Mesendoderm (in vitro differentiated cells): Measurements from ENCODE around the gene TANC1.
A peak's percentile ranks its signal among the peaks of the same experiment; 100 is the strongest.

ENCODE experiments used
- DNase-seq: peaks from one replicate; pipeline ENCODE4 v3.0.0; 2013
- H2AK5ac ChIP-seq: 2 replicates; pipeline ENCODE4 v1.6.1; 2013; ENCODE audit warnings: low read length, inconsistent platforms
- H2BK120ac ChIP-seq: 2 replicates; pipeline ENCODE4 v1.6.1; 2013; ENCODE audit warnings: low read depth, mild to moderate bottlenecking, low read length, moderate library complexity, mixed read lengths
- H2BK15ac ChIP-seq: replicated peaks from 2 replicates; pipeline ENCODE4 v1.6.1; 2013; ENCODE audit warnings: low read depth, mild to moderate bottlenecking, moderate library complexity
- H2BK5ac ChIP-seq: 2 replicates; pipeline ENCODE4 v1.6.1; 2013; ENCODE audit warnings: low read length, inconsistent platforms
- H3K18ac ChIP-seq: 2 replicates; pipeline ENCODE4 v1.6.1; 2013; ENCODE audit warnings: mild to moderate bottlenecking, low read length, mixed read lengths
- H3K23ac ChIP-seq: one replicate; pipeline ENCODE4 v1.6.1; 2013; ENCODE audit warnings: low read length
- H3K27ac ChIP-seq: 2 replicates; pipeline ENCODE4 v1.5.1; 2013; ENCODE audit warnings: low read depth, mild to moderate bottlenecking, inconsistent platforms, low read length, moderate library complexity
- H3K27me3 ChIP-seq: 2 replicates; pipeline ENCODE4 v1.6.1; 2013; ENCODE audit warnings: low read length, control low read depth, mild to moderate bottlenecking, inconsistent platforms; ENCODE audit not compliant: insufficient read depth, poor library complexity
- H3K36me3 ChIP-seq: 2 replicates; pipeline ENCODE4 v1.6.1; 2013; ENCODE audit warnings: low read length, inconsistent platforms; ENCODE audit not compliant: control insufficient read depth, insufficient read depth
- H3K4ac ChIP-seq: one replicate; pipeline ENCODE4 v1.6.1; 2013; ENCODE audit warnings: low read depth, mild to moderate bottlenecking, low read length, moderate library complexity
- H3K4me1 ChIP-seq: 2 replicates; pipeline ENCODE4 v1.6.1; 2013; ENCODE audit warnings: low read depth, low read length, inconsistent platforms; ENCODE audit not compliant: control insufficient read depth
- H3K4me2 ChIP-seq: 2 replicates; pipeline ENCODE4 v1.6.1; 2013; ENCODE audit warnings: low read length
- H3K4me3 ChIP-seq: 2 replicates; pipeline ENCODE4 v1.5.1; 2013; ENCODE audit warnings: mild to moderate bottlenecking, low read length
- H3K56ac ChIP-seq: one replicate; pipeline ENCODE4 v1.6.1; 2013; ENCODE audit warnings: low read length
- H3K79me1 ChIP-seq: 2 replicates; pipeline ENCODE4 v1.6.1; 2013; ENCODE audit warnings: low read length, inconsistent platforms
- H3K79me2 ChIP-seq: 2 replicates; pipeline ENCODE4 v1.6.1; 2013; ENCODE audit warnings: mild to moderate bottlenecking, low read length; ENCODE audit not compliant: control insufficient read depth, insufficient read depth
- H3K9ac ChIP-seq: 2 replicates; pipeline ENCODE4 v1.6.1; 2013; ENCODE audit warnings: low read length, inconsistent platforms
- H4K5ac ChIP-seq: one replicate; pipeline ENCODE4 v1.6.1; 2013; ENCODE audit warnings: low read length
- H4K8ac ChIP-seq: one replicate; pipeline ENCODE4 v1.6.1; 2013; ENCODE audit warnings: low read depth, mild to moderate bottlenecking, control low read depth, low read length, moderate library complexity
- WGBS: extraction: QIAGEN DNeasy Blood & Tissue Kit; methylation state at CpG from one replicate; pipeline ENCODE4 v1.1.7; 2013; ENCODE audit warnings: low lambda C conversion rate, missing lambda C conversion rate; ENCODE audit not compliant: insufficient coverage; ENCODE audit errors: extremely low coverage; 5-methylcytosine and 5-hydroxymethylcytosine counted together

Gene TANC1

DNA sequence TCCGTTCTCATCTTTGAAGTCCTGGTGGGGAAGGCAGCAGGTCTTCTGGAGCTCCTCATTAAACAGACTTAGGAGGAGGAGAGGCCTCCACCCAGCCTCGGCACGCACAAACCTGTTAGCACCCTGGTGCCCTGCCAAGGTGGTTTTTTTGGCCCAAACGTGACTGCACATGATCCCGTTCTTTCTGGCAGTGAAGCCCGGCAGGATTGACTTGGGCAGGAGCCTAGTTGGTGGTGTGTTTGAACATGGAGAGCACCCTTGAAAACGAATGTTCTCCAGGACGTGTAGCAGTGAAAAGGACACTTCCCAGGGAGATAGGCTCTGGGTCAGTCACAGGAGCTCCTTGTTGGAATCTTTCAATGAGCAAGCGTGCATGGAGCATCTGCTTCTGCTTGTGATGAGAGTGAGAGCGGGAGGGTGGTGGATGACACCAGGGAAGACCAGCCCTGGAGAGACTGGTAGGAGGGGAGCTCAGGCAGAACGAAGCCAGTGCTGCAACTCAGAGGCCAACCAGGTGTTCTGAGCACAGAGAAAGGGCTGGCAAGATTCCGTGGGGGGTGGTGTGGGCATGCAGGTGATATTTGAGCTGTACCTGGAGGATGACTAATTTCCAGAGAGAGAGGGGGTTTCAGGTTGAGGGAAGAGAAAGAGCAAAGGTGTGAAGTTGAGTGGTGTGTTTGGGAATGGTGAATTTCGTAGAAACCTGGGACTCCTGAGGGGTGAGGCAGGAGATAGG, 73.8 kb downstream of the TANC1 start:
- no peak overlapping the region for H2BK15ac ChIP-seq
- DNase-seq: no peak
- H3K4me2 ChIP-seq: no peak overlapping the region
- H3K27ac ChIP-seq: no peak overlapping the region
- no peak overlapping the region for H3K9ac ChIP-seq
- no peak overlapping the region for H2BK5ac ChIP-seq
- no peak overlapping the region for H2AK5ac ChIP-seq
- H4K8ac ChIP-seq: no peak overlapping the region
- no peak overlapping the region for H4K5ac ChIP-seq
- no peaks in the 10 kb centered on the region for H3K79me1 ChIP-seq
- no peaks in the 10 kb centered on the region for H3K27me3 ChIP-seq
- WGBS: no CpG with 5 or more reads among the region's 13 CpGs
- H3K4me1 ChIP-seq: peaks cover 8% of the 10 kb centered on the region
- H2BK120ac ChIP-seq: no peak overlapping the region
- H3K4ac ChIP-seq: no peak overlapping the region
- no peak overlapping the region for H3K56ac ChIP-seq
- no peak overlapping the region for H3K4me3 ChIP-seq
- H3K36me3 ChIP-seq: no peaks in the 10 kb centered on the region
- H3K79me2 ChIP-seq: no peaks in the 10 kb centered on the region
- H3K18ac ChIP-seq: no peak overlapping the region
- no peak overlapping the region for H3K23ac ChIP-seq

DNA sequence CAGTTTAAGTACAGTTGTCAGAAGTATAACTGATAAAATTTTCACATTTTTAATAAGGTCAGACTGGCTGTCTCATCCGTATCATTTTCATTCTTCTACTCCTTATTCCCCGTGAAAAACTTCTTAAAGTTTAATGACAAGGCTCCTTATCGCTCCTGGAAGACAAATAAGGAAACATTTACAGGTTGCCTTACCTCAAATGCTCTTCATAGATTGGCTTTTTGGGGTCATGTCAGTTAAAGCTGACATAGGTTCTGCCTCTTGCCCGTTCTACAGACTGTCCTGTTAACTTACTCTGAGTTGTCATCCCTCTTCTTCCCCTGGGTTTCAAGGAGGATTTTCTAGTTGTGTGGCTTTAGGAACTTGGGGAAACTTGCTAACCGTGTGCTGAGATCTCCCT, 75.3 kb downstream of the TANC1 start:
- Histone ChIP-seq H3K56ac (no peak overlapping the region), H4K5ac (no peak overlapping the region), H3K23ac (no peak overlapping the region), H3K9ac (no peak overlapping the region), H2BK120ac (no peak overlapping the region), H3K79me2 (no peaks in the 10 kb centered on the region), H3K79me1 (no peaks in the 10 kb centered on the region), H3K4ac (no peak overlapping the region), H4K8ac (no peak overlapping the region), H3K4me2 (no peak overlapping the region), H3K27ac (no peak overlapping the region), H3K27me3 (no peaks in the 10 kb centered on the region), H3K4me3 (no peak overlapping the region), H3K36me3 (no peaks in the 10 kb centered on the region), H3K18ac (no peak overlapping the region), H2BK5ac (no peak overlapping the region), H3K4me1 (peaks cover 10% of the 10 kb centered on the region), H2AK5ac (no peak overlapping the region), H2BK15ac (no peak overlapping the region)
- no peak for DNase-seq
- no CpG with 5 or more reads among the region's 5 CpGs for WGBS

GRCh38 chr2:159044804-159045286, 76.4 kb downstream of the TANC1 start:
- no peaks in the 10 kb centered on the region for H3K36me3 ChIP-seq
- no peaks in the 10 kb centered on the region for H3K27me3 ChIP-seq
- H2AK5ac ChIP-seq: no peak overlapping the region
- no peak overlapping the region for H2BK5ac ChIP-seq
- H4K8ac ChIP-seq: no peak overlapping the region
- H3K23ac ChIP-seq: no peak overlapping the region
- WGBS: no CpG with 5 or more reads among the region's 4 CpGs
- H3K4me2 ChIP-seq: no peak overlapping the region
- H2BK120ac ChIP-seq: no peak overlapping the region
- no peak overlapping the region for H3K18ac ChIP-seq
- H3K79me2 ChIP-seq: no peaks in the 10 kb centered on the region
- H3K56ac ChIP-seq: no peak overlapping the region
- H3K79me1 ChIP-seq: no peaks in the 10 kb centered on the region
- H3K27ac ChIP-seq: no peak overlapping the region
- no peak overlapping the region for H3K4ac ChIP-seq
- no peak overlapping the region for H3K4me3 ChIP-seq
- DNase-seq: peak; percentile 72
- H3K4me1 ChIP-seq: peaks cover 10% of the 10 kb centered on the region
- no peak overlapping the region for H3K9ac ChIP-seq
- no peak overlapping the region for H2BK15ac ChIP-seq
- H4K5ac ChIP-seq: no peak overlapping the region

GRCh38 chr2:159045545-159046454, 77.4 kb downstream of the TANC1 start:
- Histone ChIP-seq H3K56ac (no peak overlapping the region), H4K8ac (no peak overlapping the region), H3K4me2 (no peak overlapping the region), H3K27ac (no peak overlapping the region), H2BK15ac (no peak overlapping the region), H3K79me2 (no peaks in the 10 kb centered on the region), H3K18ac (no peak overlapping the region), H3K4ac (no peak overlapping the region), H2BK120ac (no peak overlapping the region), H2BK5ac (no peak overlapping the region), H3K36me3 (no peaks in the 10 kb centered on the region), H3K4me3 (no peak overlapping the region), H3K23ac (no peak overlapping the region), H3K27me3 (no peaks in the 10 kb centered on the region), H4K5ac (no peak overlapping the region), H3K9ac (no peak overlapping the region), H3K4me1 (peaks cover 10% of the 10 kb centered on the region), H3K79me1 (no peaks in the 10 kb centered on the region), H2AK5ac (no peak overlapping the region)
- WGBS: 100% methylated on average over 1 of the region's 11 CpGs
- no peak for DNase-seq

DNA sequence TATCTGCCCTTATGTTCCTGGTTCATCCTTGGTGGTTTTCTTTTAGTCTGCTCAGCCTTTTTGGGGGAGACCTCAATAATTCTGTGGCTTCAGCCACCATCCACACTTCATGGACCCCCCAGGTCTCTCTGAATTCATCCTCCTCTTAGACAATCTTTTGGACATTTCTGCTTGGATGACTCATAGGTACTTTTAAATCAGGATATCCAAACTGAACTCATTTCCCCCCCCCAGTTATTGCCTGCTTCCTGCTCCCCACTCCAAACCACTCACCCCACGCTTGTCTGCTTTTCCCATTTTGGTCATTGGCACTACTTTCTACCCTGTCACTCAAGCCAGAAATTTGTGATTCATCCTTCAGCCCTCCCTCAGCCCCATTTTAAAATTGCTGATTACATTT, 78.5 kb downstream of the TANC1 start:
- Histone ChIP-seq H3K36me3 (no peaks in the 10 kb centered on the region), H2BK120ac (no peak overlapping the region), H3K79me2 (no peaks in the 10 kb centered on the region), H3K23ac (no peak overlapping the region), H3K79me1 (no peaks in the 10 kb centered on the region), H3K4me3 (no peak overlapping the region), H3K27ac (peak overlapping the region; percentile 49), H3K27me3 (no peaks in the 10 kb centered on the region), H3K4me2 (no peak overlapping the region), H3K4me1 (peaks cover 10% of the 10 kb centered on the region), H3K9ac (no peak overlapping the region), H3K18ac (peak overlapping the region; percentile 44), H2AK5ac (no peak overlapping the region), H2BK5ac (no peak overlapping the region), H4K5ac (no peak overlapping the region), H3K56ac (no peak overlapping the region), H3K4ac (no peak overlapping the region), H2BK15ac (no peak overlapping the region), H4K8ac (no peak overlapping the region)
- DNase-seq: no peak
- no CpG with 5 or more reads among the region's 1 CpG for WGBS
